ENCODE measurements around the gene CHST15. TPM values are rescaled to one million over a fixed set of nuclear protein-coding genes. Genes with fewer than 3 reads are reported as not detected.

CHST15 gene
- total RNA-seq, 6 experiments from 2014 or later, result 0.88 to 8.7 (median 1.1) TPM

- H3K4me3 Mint-ChIP-seq, result no peak overlapping the region
- H3K4me1 Mint-ChIP-seq (ENCODE audit: low read depth), result peaks cover 14% of the 10 kb centered on the region; the same call in 1 of the 2 replicates
- peaks cover 4% of the 10 kb centered on the region for H3K27me3 Mint-ChIP-seq (ENCODE audit: insufficient read depth)
- no peak overlapping the region for H3K27ac Mint-ChIP-seq
- no peak for TF ChIP-seq CTCF (IDR thresholded peaks at IDR 0.05)
- DNase-seq, result no peak
- H3K9me3 Mint-ChIP-seq, result peaks cover under 1% of the 10 kb centered on the region; the same call in 1 of the 2 replicates
- no peaks in the 10 kb centered on the region; the same call in 1 of the 2 replicates for H3K36me3 Mint-ChIP-seq (ENCODE audit: low read depth)
Measured at GRCh38 chr10:124039483-124040013, 53.9 kb downstream of the CHST15 start.

GRCh38 chr10:124037784-124038183 is 55.6 kb downstream of the CHST15 start:
- Mint-ChIP-seq H3K4me3 (no peak overlapping the region), H3K4me1 (ENCODE audit: low read depth) (peaks cover 24% of the 10 kb centered on the region), H3K27ac (no peak overlapping the region), H3K27me3 (ENCODE audit: insufficient read depth) (peaks cover 4% of the 10 kb centered on the region), H3K36me3 (ENCODE audit: low read depth) (no peaks in the 10 kb centered on the region), H3K9me3 (no peaks in the 10 kb centered on the region)
- TF ChIP-seq CTCF (IDR thresholded peaks at IDR 0.05), result no peak
- no peak for DNase-seq

GRCh38 chr10:124037286-124037685 is 56.1 kb downstream of the CHST15 start:
- no peaks in the 10 kb centered on the region for H3K9me3 Mint-ChIP-seq
- TF ChIP-seq CTCF (IDR thresholded peaks at IDR 0.05), result no peak
- no peak overlapping the region for H3K27ac Mint-ChIP-seq
- H3K27me3 Mint-ChIP-seq (ENCODE audit: insufficient read depth), result peaks cover 4% of the 10 kb centered on the region
- no peak overlapping the region for H3K4me3 Mint-ChIP-seq
- DNase-seq, result no peak
- H3K4me1 Mint-ChIP-seq (ENCODE audit: low read depth), result peaks cover 23% of the 10 kb centered on the region
- no peaks in the 10 kb centered on the region for H3K36me3 Mint-ChIP-seq (ENCODE audit: low read depth)

- no peaks in the 10 kb centered on the region for H3K36me3 Mint-ChIP-seq (ENCODE audit: low read depth)
- H3K27me3 Mint-ChIP-seq (ENCODE audit: insufficient read depth), result peaks cover 4% of the 10 kb centered on the region; the same call in 1 of the 2 replicates
- no peak for TF ChIP-seq CTCF (IDR thresholded peaks at IDR 0.05)
- H3K4me3 Mint-ChIP-seq, result no peak overlapping the region
- H3K27ac Mint-ChIP-seq, result no peak overlapping the region
- H3K4me1 Mint-ChIP-seq (ENCODE audit: low read depth), result peaks cover 17% of the 10 kb centered on the region
- DNase-seq, result no peak
- H3K9me3 Mint-ChIP-seq, result no peaks in the 10 kb centered on the region
Measured at GRCh38 chr10:124036746-124037145, 56.7 kb downstream of the CHST15 start.

- Mint-ChIP-seq H3K4me1 (ENCODE audit: low read depth) (peaks cover 10% of the 10 kb centered on the region), H3K36me3 (ENCODE audit: low read depth) (no peaks in the 10 kb centered on the region), H3K4me3 (no peak overlapping the region), H3K27me3 (ENCODE audit: insufficient read depth) (peaks cover 4% of the 10 kb centered on the region; the same call in 1 of the 2 replicates), H3K27ac (no peak overlapping the region), H3K9me3 (no peaks in the 10 kb centered on the region)
- no peak for TF ChIP-seq CTCF (IDR thresholded peaks at IDR 0.05)
- DNase-seq, result no peak
Measured at GRCh38 chr10:124035928-124036558, 57.4 kb downstream of the CHST15 start.

All from HFFc6 (cell line).